Bronchial epithelial cell (primary cell): ENCODE measurements around the gene ALPL. TPM values are rescaled to one million over a fixed set of nuclear protein-coding genes. Genes with fewer than 3 reads are reported as not detected.

Experiments used
- DNase-seq: peaks from one replicate; pipeline ENCODE4 v3.0.0-alpha.2; 2010; ENCODE audit warnings: low read depth
- FAIRE-seq: peaks from 2 replicates; lab custom pipeline; 2011; peaks lifted over from hg19 to GRCh38; lab: Jason Lieb, UNC
- H3K27me3 ChIP-seq: 2 replicates; pipeline ENCODE4 v1.5.1; 2011; ENCODE audit warnings: low read length; ENCODE audit not compliant: control insufficient read depth, insufficient read depth
- H3K36me3 ChIP-seq: 2 replicates; pipeline ENCODE4 v1.5.1; 2011; ENCODE audit warnings: low read length; ENCODE audit not compliant: control insufficient read depth, insufficient read depth
- H3K4me3 ChIP-seq: 2 replicates; pipeline ENCODE4 v1.5.1; 2011; ENCODE audit warnings: mild to moderate bottlenecking, low read depth, low read length, control low read depth
- CTCF ChIP-seq: IDR thresholded peaks from 2 replicates; pipeline ENCODE4 v1.5.1; 2011; ENCODE audit warnings: mild to moderate bottlenecking, moderate library complexity, low read length, control low read depth, inconsistent platforms; ENCODE audit not compliant: insufficient read depth, severe bottlenecking
- total RNA-seq: library from RNA; depleted of rRNA; stranded (reverse); fragments of >200 nt; gene quantifications from 2 replicates; pipeline ENCODE4 v1.2.1, GENCODE V29; 2014

Gene ALPL
- total RNA-seq, 1 donor from 2014 or later, result not detected

- DNase-seq, result no peak
- no peaks in the 10 kb centered on the region for H3K36me3 ChIP-seq
- no peak for FAIRE-seq
- no peaks in the 10 kb centered on the region for H3K27me3 ChIP-seq
- no peak overlapping the region for H3K4me3 ChIP-seq
- no peak for TF ChIP-seq CTCF
Observed at GRCh38 chr1:21590126-21590880, 81.1 kb downstream of the ALPL start.

- DNase-seq, result no peak
- no peak for TF ChIP-seq CTCF
- FAIRE-seq, result no peak
- Histone ChIP-seq H3K36me3 (no peaks in the 10 kb centered on the region), H3K4me3 (no peak overlapping the region), H3K27me3 (no peaks in the 10 kb centered on the region)
Observed at GRCh38 chr1:21590934-21591333, 81.7 kb downstream of the ALPL start.

GRCh38 chr1:21592086-21592865 lies 83.1 kb downstream of the ALPL start:
- FAIRE-seq (no peak), DNase-seq (peak; percentile 31)
- H3K4me3 ChIP-seq, result no peak overlapping the region
- H3K27me3 ChIP-seq, result no peaks in the 10 kb centered on the region
- H3K36me3 ChIP-seq, result no peaks in the 10 kb centered on the region
- TF ChIP-seq CTCF, result no peak

GRCh38 chr1:21593231-21593630 lies 84.0 kb downstream of the ALPL start:
- Histone ChIP-seq H3K36me3 (no peaks in the 10 kb centered on the region), H3K27me3 (no peaks in the 10 kb centered on the region), H3K4me3 (no peak overlapping the region)
- FAIRE-seq, result no peak
- no peak for TF ChIP-seq CTCF
- DNase-seq, result no peak

GRCh38 chr1:21594501-21594900 lies 85.3 kb downstream of the ALPL start:
- Histone ChIP-seq H3K36me3 (no peaks in the 10 kb centered on the region), H3K27me3 (no peaks in the 10 kb centered on the region), H3K4me3 (no peak overlapping the region)
- TF ChIP-seq CTCF, result no peak
- FAIRE-seq (peak; percentile 18), DNase-seq (peak; percentile 21)
